Testis (tissue), 2 donors: ENCODE data around the gene EPHB1.

Experiments
- POLR2A ChIP-seq: fragments of 450-650 bp; IDR thresholded peaks from one replicate; pipeline ENCODE4 v1.6.1; 2017; ENCODE audit warnings: antibody characterized with exemption, mild to moderate bottlenecking, moderate library complexity
- TF ChIP-seq, protein P1 (sequence below), 3 experiments: fragments of 450-650 bp in 2 of 3; fragments of 200-600 bp in 1 of 3; sonication (generic) in 1 of 3; IDR thresholded peaks; one replicate each; pipeline ENCODE4 v1.5.1; 2016 to 2019; ENCODE audit warnings: antibody characterized with exemption in 3 of 3, mild to moderate bottlenecking in 2 of 3, moderate library complexity in 1 of 3

- TF ChIP-seq, protein P1, sequence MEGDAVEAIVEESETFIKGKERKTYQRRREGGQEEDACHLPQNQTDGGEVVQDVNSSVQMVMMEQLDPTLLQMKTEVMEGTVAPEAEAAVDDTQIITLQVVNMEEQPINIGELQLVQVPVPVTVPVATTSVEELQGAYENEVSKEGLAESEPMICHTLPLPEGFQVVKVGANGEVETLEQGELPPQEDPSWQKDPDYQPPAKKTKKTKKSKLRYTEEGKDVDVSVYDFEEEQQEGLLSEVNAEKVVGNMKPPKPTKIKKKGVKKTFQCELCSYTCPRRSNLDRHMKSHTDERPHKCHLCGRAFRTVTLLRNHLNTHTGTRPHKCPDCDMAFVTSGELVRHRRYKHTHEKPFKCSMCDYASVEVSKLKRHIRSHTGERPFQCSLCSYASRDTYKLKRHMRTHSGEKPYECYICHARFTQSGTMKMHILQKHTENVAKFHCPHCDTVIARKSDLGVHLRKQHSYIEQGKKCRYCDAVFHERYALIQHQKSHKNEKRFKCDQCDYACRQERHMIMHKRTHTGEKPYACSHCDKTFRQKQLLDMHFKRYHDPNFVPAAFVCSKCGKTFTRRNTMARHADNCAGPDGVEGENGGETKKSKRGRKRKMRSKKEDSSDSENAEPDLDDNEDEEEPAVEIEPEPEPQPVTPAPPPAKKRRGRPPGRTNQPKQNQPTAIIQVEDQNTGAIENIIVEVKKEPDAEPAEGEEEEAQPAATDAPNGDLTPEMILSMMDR (IDR thresholded peaks at IDR 0.05): no peak
- no peak for TF ChIP-seq POLR2A
Measured at GRCh38 chr3:135034891-135035440, 239.9 kb downstream of the EPHB1 start.
